B cell (primary cell): ENCODE data around the gene TRIM25. TPM values are rescaled to one million over a fixed set of nuclear protein-coding genes. Genes with fewer than 3 reads are reported as not detected.

Experiments used
- ATAC-seq: fragments of 200-7000 bp; cut with Tn5 transposase; one replicate; pipeline ENCODE4 v1.10.0; 2021; ENCODE audit warnings: low read depth, mild to moderate bottlenecking, moderate number of reproducible peaks, moderate library complexity
- CTCF ChIA-PET: fragments of 350-600 bp; sonication (Branson Sonifier 250); formaldehyde crosslinking; loops from one replicate; lab custom pipeline; 2021; ENCODE audit warnings: antibody characterized with exemption, inconsistent platforms; lab: Charles Lee
- POLR2A ChIA-PET: fragments of 350-600 bp; sonication (Branson Sonifier 250); formaldehyde crosslinking; loops from one replicate; lab custom pipeline; 2021; ENCODE audit warnings: antibody characterized with exemption; lab: Charles Lee
- DNase-seq: peaks from one replicate; pipeline ENCODE4 v3.0.0; 2013
- H2AFZ ChIP-seq: 2 replicates; pipeline ENCODE4 v1.6.1; 2012; ENCODE audit warnings: mild to moderate bottlenecking, low read depth, low read length; ENCODE audit not compliant: insufficient read depth, poor library complexity, severe bottlenecking
- H3K27ac ChIP-seq, 2 donors: 1 replicate in 1 of 2; 2 replicates in 1 of 2; pipeline ENCODE4 v1.5.1; 2012 to 2013; ENCODE audit warnings: low read length in 2 of 2, mild to moderate bottlenecking in 2 of 2, moderate library complexity in 1 of 2
- H3K27me3 ChIP-seq, 4 experiments: fragments of 200-600 bp in 1 of 4; sonication (generic) in 1 of 4; replicated peaks in 1 of 4; 1 replicate in 2 of 4; 2 replicates in 2 of 4; pipeline versions ENCODE4 v1.6.1 to v1.7.0; 2013 to 2016; ENCODE audit warnings: low read length in 3 of 4, mild to moderate bottlenecking in 2 of 4, mixed read lengths in 1 of 4, moderate library complexity in 1 of 4; ENCODE audit not compliant: insufficient read depth in 4 of 4, control insufficient read depth in 3 of 4; ENCODE audit errors: control extremely low read depth in 1 of 4
- H3K36me3 ChIP-seq, 2 experiments: replicated peaks in 1 of 2; 1 replicate in 1 of 2; 2 replicates in 1 of 2; pipeline versions ENCODE4 v1.6.1 to v1.7.1; 2013; ENCODE audit warnings: low read length in 1 of 2; ENCODE audit not compliant: insufficient read depth in 2 of 2, control insufficient read depth in 1 of 2; ENCODE audit errors: control extremely low read depth in 1 of 2, extremely low read depth in 1 of 2
- H3K4me1 ChIP-seq, 2 donors: fragments of 200-600 bp in 1 of 2; sonication (generic) in 1 of 2; 1 replicate in 1 of 2; 2 replicates in 1 of 2; pipeline versions ENCODE4 v1.5.1 to v1.6.1; 2013 to 2017; ENCODE audit warnings: low read length in 2 of 2; ENCODE audit not compliant: control insufficient read depth in 2 of 2, insufficient read depth in 2 of 2
- H3K4me2 ChIP-seq: replicated peaks from 2 replicates; pipeline ENCODE3; 2012; ENCODE audit warnings: mild to moderate bottlenecking, low read depth, low read length; ENCODE audit not compliant: poor library complexity, severe bottlenecking
- H3K4me3 ChIP-seq, 5 experiments: fragments of 200-600 bp in 1 of 5; sonication (generic) in 1 of 5; 1 replicate in 3 of 5; 2 replicates in 2 of 5; pipeline versions ENCODE4 v1.5.1 to v1.7.0; 2011 to 2016; ENCODE audit warnings: low read length in 4 of 5, mild to moderate bottlenecking in 4 of 5, low read depth in 2 of 5, control low read depth in 1 of 5, moderate library complexity in 1 of 5; ENCODE audit not compliant: insufficient read depth in 1 of 5; ENCODE audit errors: control extremely low read depth in 1 of 5, extremely low read depth in 1 of 5
- H3K79me2 ChIP-seq: fragments of 200-600 bp; sonication (generic); one replicate; pipeline ENCODE4 v1.6.0; 2016; ENCODE audit warnings: low read length; ENCODE audit not compliant: control insufficient read depth, insufficient read depth
- H3K9ac ChIP-seq: fragments of 200-600 bp; sonication (generic); 2 replicates; pipeline ENCODE4 v1.6.1; 2017; ENCODE audit warnings: mild to moderate bottlenecking, low read length, moderate library complexity
- H3K9me3 ChIP-seq, 3 donors: one replicate each; pipeline versions ENCODE4 v1.6.1 to v1.7.1; 2013; ENCODE audit warnings: low read length in 2 of 3; ENCODE audit not compliant: control insufficient read depth in 2 of 3, insufficient read depth in 1 of 3; ENCODE audit errors: control extremely low read depth in 1 of 3
- H4K20me1 ChIP-seq: 2 replicates; pipeline ENCODE4 v1.6.0; 2012; ENCODE audit warnings: mild to moderate bottlenecking, low read length; ENCODE audit not compliant: insufficient read depth, control insufficient read depth, poor library complexity, severe bottlenecking
- H3K27ac Mint-ChIP-seq: one replicate; pipeline ENCODE4 v1.8.0; 2021; ENCODE audit warnings: mixed read lengths
- H3K27me3 Mint-ChIP-seq: one replicate; pipeline ENCODE4 v1.8.0; 2021; ENCODE audit warnings: mixed read lengths
- H3K4me1 Mint-ChIP-seq: one replicate; pipeline ENCODE4 v1.8.0; 2021; ENCODE audit warnings: mixed read lengths
- H3K4me3 Mint-ChIP-seq: one replicate; pipeline ENCODE4 v1.8.0; 2021; ENCODE audit warnings: mixed read lengths
- H3K9me3 Mint-ChIP-seq: one replicate; pipeline ENCODE4 v1.8.0; 2022; ENCODE audit warnings: mixed read lengths; ENCODE audit not compliant: insufficient read depth
- EZH2 ChIP-seq: IDR thresholded peaks from 2 replicates; pipeline ENCODE4 v1.6.1; 2012; ENCODE audit warnings: borderline replicate concordance, low read depth, mild to moderate bottlenecking, moderate library complexity, low read length; ENCODE audit not compliant: insufficient read depth, poor library complexity, severe bottlenecking
- WGBS: methylation state at CpG from one replicate; pipeline ENCODE4 v1.1.5; 2013; ENCODE audit warnings: missing lambda C conversion rate; ENCODE audit not compliant: insufficient coverage; 5-methylcytosine and 5-hydroxymethylcytosine counted together
- intact Hi-C: fragments of 100-400 bp; cut with micrococcal nuclease; formaldehyde crosslinking; loops from one replicate; pipeline ENCODE4 v1.10.0; 2022
- polyA plus RNA-seq: library from polyadenylated mRNA; depleted of rRNA; stranded (reverse); fragments of >200 nt; gene quantifications from 2 replicates; pipeline ENCODE4 v1.2.3, GENCODE V29; 2012
- total RNA-seq, 2 donors: library from RNA; stranded (reverse); fragments of 120-200 nt in 1 of 2; gene quantifications; 1 replicate in 1 of 2; 2 replicates in 1 of 2; pipeline versions ENCODE4 v1.2.3 to v1.2.4, GENCODE V29; 2013 to 2022
- TF ChIP-seq, protein P1 (sequence below): fragments of 200-600 bp; IDR thresholded peaks from one replicate; pipeline ENCODE4 v1.8.0; 2022; ENCODE audit warnings: antibody characterized with exemption, mild to moderate bottlenecking

Gene TRIM25
- total and polyA plus RNA-seq, 2 donors (not counting 1 experiment from before 2014, with no cell fraction given) = 38.5 to 92.4 TPM

DNA sequence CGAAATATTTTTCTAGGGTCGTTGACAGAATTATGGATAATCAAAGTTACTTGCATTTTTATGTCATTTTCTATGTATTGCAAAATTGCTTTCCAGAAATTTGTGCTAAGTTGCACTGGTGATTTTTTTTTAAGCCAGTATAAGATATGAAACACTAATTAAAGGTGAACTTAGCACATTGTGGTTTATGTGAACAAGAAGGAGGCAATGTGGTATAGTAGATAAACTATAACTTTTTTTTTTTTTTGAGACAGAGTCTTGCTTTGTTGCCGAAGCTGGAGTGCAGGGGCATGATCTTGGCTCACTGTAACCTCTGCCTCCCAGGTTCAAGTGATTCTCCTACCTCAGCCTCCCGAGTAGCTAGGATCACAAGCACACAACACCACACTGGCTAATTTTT is 66.7 kb downstream of the TRIM25 start:
- Mint-ChIP-seq H3K9me3 (no peaks in the 10 kb centered on the region), H3K27ac (no peak overlapping the region), H3K4me3 (no peak overlapping the region), H3K4me1 (peaks cover 3% of the 10 kb centered on the region), H3K27me3 (no peaks in the 10 kb centered on the region)
- DNase-seq (no peak), ATAC-seq (no peak)
- ChIA-PET CTCF (no interaction called here), POLR2A (no interaction called here)
- Histone ChIP-seq H3K9me3 (no peaks in the 10 kb centered on the region), H3K4me3 (no peak overlapping the region), H3K9ac (no peak overlapping the region), H2AFZ (no peak overlapping the region), H3K27ac (no peak overlapping the region), H3K36me3 (peaks cover 2 to 37% of the 10 kb centered on the region in 2 experiments), H3K79me2 (no peaks in the 10 kb centered on the region), H3K4me1 (no peaks in the 10 kb centered on the region), H4K20me1 (no peaks in the 10 kb centered on the region), H3K27me3 (no peaks in the 10 kb centered on the region), H3K4me2 (no peak overlapping the region)
- WGBS = no CpG with 5 or more reads among the region's 4 CpGs
- TF ChIP-seq EZH2 = no peak
- TF ChIP-seq, protein P1, sequence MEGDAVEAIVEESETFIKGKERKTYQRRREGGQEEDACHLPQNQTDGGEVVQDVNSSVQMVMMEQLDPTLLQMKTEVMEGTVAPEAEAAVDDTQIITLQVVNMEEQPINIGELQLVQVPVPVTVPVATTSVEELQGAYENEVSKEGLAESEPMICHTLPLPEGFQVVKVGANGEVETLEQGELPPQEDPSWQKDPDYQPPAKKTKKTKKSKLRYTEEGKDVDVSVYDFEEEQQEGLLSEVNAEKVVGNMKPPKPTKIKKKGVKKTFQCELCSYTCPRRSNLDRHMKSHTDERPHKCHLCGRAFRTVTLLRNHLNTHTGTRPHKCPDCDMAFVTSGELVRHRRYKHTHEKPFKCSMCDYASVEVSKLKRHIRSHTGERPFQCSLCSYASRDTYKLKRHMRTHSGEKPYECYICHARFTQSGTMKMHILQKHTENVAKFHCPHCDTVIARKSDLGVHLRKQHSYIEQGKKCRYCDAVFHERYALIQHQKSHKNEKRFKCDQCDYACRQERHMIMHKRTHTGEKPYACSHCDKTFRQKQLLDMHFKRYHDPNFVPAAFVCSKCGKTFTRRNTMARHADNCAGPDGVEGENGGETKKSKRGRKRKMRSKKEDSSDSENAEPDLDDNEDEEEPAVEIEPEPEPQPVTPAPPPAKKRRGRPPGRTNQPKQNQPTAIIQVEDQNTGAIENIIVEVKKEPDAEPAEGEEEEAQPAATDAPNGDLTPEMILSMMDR = no peak
- intact Hi-C loops = no loop called here

DNA sequence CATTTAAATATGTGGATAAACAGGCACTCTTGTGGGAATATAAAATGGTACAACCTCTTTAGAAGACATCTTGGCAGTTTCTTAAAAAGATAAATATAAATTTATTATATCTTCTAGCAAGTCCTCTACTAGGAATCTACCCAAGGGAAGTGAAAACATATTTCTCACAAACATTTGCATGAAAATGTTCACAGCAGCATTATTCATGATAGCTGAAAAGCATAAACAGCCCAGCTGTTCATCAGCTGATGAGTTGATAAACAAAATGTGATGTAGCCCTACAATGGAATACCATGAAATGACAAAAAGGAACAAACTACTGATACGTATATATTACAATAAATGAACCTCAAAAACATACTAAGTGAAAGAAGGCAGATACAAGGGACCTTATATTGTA is 67.9 kb downstream of the TRIM25 start:
- Histone ChIP-seq H3K36me3 (peaks cover 2 to 33% of the 10 kb centered on the region in 2 experiments), H4K20me1 (no peaks in the 10 kb centered on the region), H3K27ac (no peak overlapping the region), H3K9me3 (no peaks in the 10 kb centered on the region), H3K4me3 (no peak overlapping the region), H3K9ac (no peak overlapping the region), H3K27me3 (no peaks in the 10 kb centered on the region), H2AFZ (no peak overlapping the region), H3K4me2 (no peak overlapping the region), H3K4me1 (no peaks in the 10 kb centered on the region), H3K79me2 (peaks cover 7% of the 10 kb centered on the region)
- CTCF ChIA-PET = no interaction called here
- intact Hi-C loops = no loop called here
- no peaks in the 10 kb centered on the region for H3K27me3 Mint-ChIP-seq
- no peak overlapping the region for H3K4me3 Mint-ChIP-seq
- POLR2A ChIA-PET = no interaction called here
- no peak overlapping the region for H3K27ac Mint-ChIP-seq
- ATAC-seq = no peak
- peaks cover 3% of the 10 kb centered on the region for H3K4me1 Mint-ChIP-seq
- H3K9me3 Mint-ChIP-seq = no peaks in the 10 kb centered on the region
- DNase-seq = no peak
- WGBS = no CpG with 5 or more reads among the region's 1 CpG
- no peak for TF ChIP-seq EZH2
